Measurements from ENCODE around the gene SLC16A3.
A peak's percentile ranks its signal among the peaks of the same experiment; 100 is the strongest.

SLC16A3 gene

GRCh38 chr17:82225368-82226029 lies 3.3 kb upstream of the SLC16A3 start:
- TF ChIP-seq CTCF (IDR thresholded peaks at IDR 0.05; ENCODE audit: insufficient read depth, low read depth, low read length, missing control alignments), result no peak
- no peak for DNase-seq (ENCODE audit: low read depth)
- no peak overlapping the region for H3K4me3 ChIP-seq (ENCODE audit: low read depth, low read length)

- no peak for DNase-seq (ENCODE audit: low read depth)
- H3K4me3 ChIP-seq (ENCODE audit: low read depth, low read length), result no peak overlapping the region
- TF ChIP-seq CTCF (IDR thresholded peaks at IDR 0.05; ENCODE audit: insufficient read depth, low read depth, low read length, missing control alignments), result no peak
Measured at GRCh38 chr17:82226146-82226808, 2.6 kb upstream of the SLC16A3 start.

- DNase-seq (ENCODE audit: low read depth), result no peak
- no peak for TF ChIP-seq CTCF (IDR thresholded peaks at IDR 0.05; ENCODE audit: insufficient read depth, low read depth, low read length, missing control alignments)
- H3K4me3 ChIP-seq (ENCODE audit: low read depth, low read length), result no peak overlapping the region
Measured at GRCh38 chr17:82226809-82227628, 1.8 kb upstream of the SLC16A3 start.

GRCh38 chr17:82227629-82228277 lies 1.1 kb upstream of the SLC16A3 start:
- no peak for DNase-seq (ENCODE audit: low read depth)
- no peak for TF ChIP-seq CTCF (IDR thresholded peaks at IDR 0.05; ENCODE audit: insufficient read depth, low read depth, low read length, missing control alignments)
- peak overlapping the region; percentile 86 for H3K4me3 ChIP-seq (ENCODE audit: low read depth, low read length)

- no peak for TF ChIP-seq CTCF (IDR thresholded peaks at IDR 0.05; ENCODE audit: insufficient read depth, low read depth, low read length, missing control alignments)
- DNase-seq (ENCODE audit: low read depth), result peak; percentile 75
Measured at GRCh38 chr17:82228278-82228841, 482 bp upstream of the SLC16A3 start.

More at GRCh38 chr17:82228278-82228841, 482 bp upstream of the SLC16A3 start:
- H3K4me3 ChIP-seq (ENCODE audit: low read depth, low read length), result peak overlapping the region; percentile 86
